Medulla oblongata (tissue), 1 donor: Measurements from ENCODE around the gene ING3.
A peak's percentile ranks its signal among the peaks of the same experiment; 100 is the strongest.

Experiments used
- DNase-seq: peaks from one replicate; pipeline ENCODE4 v3.0.0-alpha.2; 2015; ENCODE audit errors: extremely low spot score

ING3 gene

GRCh38 chr7:120989257-120990220 lies 39.0 kb downstream of the ING3 start:
- DNase-seq: peak; percentile 62

GRCh38 chr7:120990468-120991118 lies 40.0 kb downstream of the ING3 start:
- DNase-seq: peak; percentile 44

GRCh38 chr7:120991161-120991560 lies 40.6 kb downstream of the ING3 start:
- no peak for DNase-seq

GRCh38 chr7:120991581-120991980 lies 41.0 kb downstream of the ING3 start:
- no peak for DNase-seq

- DNase-seq: no peak
These were observed 41.8 kb downstream of the ING3 start for GRCh38 chr7:120992272-120992964.

GRCh38 chr7:120992965-120993494 lies 42.5 kb downstream of the ING3 start:
- DNase-seq: no peak

- no peak for DNase-seq
These were observed 43.1 kb downstream of the ING3 start for GRCh38 chr7:120993553-120994191.

- no peak for DNase-seq
These were observed 44.2 kb downstream of the ING3 start for GRCh38 chr7:120994512-120995410.

- DNase-seq: no peak
These were observed 45.1 kb downstream of the ING3 start for GRCh38 chr7:120995654-120996053.

- DNase-seq: peak; percentile 85
These were observed 45.9 kb downstream of the ING3 start for GRCh38 chr7:120996333-120996987.

GRCh38 chr7:120996988-120997345 lies 46.4 kb downstream of the ING3 start:
- DNase-seq: no peak

GRCh38 chr7:120997882-120998474 lies 47.4 kb downstream of the ING3 start:
- peak; percentile 82 for DNase-seq

GRCh38 chr7:120998520-120998919 lies 47.9 kb downstream of the ING3 start:
- no peak for DNase-seq

GRCh38 chr7:120998996-120999565 lies 48.5 kb downstream of the ING3 start:
- no peak for DNase-seq

- DNase-seq: no peak
These were observed 49.8 kb downstream of the ING3 start for GRCh38 chr7:121000081-121000983.

GRCh38 chr7:121001234-121001906 lies 50.8 kb downstream of the ING3 start:
- DNase-seq: no peak

- DNase-seq: no peak
These were observed 51.6 kb downstream of the ING3 start for GRCh38 chr7:121002048-121002756.
